HCT116 (cell line): ENCODE data around the gene ATP5F1D.

Experiments used
- CEBPB ChIP-seq: IDR thresholded peaks from 2 replicates; pipeline ENCODE4 v1.6.1; 2012; ENCODE audit warnings: low read depth
- EZH2 ChIP-seq: fragments of 200-600 bp; sonication (generic); IDR thresholded peaks from 2 replicates; pipeline ENCODE4 v1.6.1; 2017; ENCODE audit warnings: antibody characterized with exemption, mixed run types
- POLR2A ChIP-seq: IDR thresholded peaks from 2 replicates; pipeline ENCODE4 v1.7.0; 2011; ENCODE audit warnings: borderline replicate concordance; ENCODE audit not compliant: insufficient read depth, insufficient read length; ENCODE audit errors: extremely low read depth
- POLR2AphosphoS5 ChIP-seq: IDR thresholded peaks from 2 replicates; pipeline ENCODE4 v1.6.1; 2011; ENCODE audit warnings: mild to moderate bottlenecking, low read depth, low read length, moderate library complexity
- SIN3A ChIP-seq: IDR thresholded peaks from 2 replicates; pipeline ENCODE4 v1.6.1; 2012; ENCODE audit warnings: low read depth
- TCF7L2 ChIP-seq: IDR thresholded peaks from 2 replicates; pipeline ENCODE4 v1.7.0; 2011; ENCODE audit warnings: borderline replicate concordance, inconsistent platforms; ENCODE audit not compliant: insufficient read depth, insufficient read length; ENCODE audit errors: extremely low read depth
- YY1 ChIP-seq: IDR thresholded peaks from 2 replicates; pipeline ENCODE4 v1.6.1; 2011; ENCODE audit warnings: low read length, low read depth, moderate library complexity, mild to moderate bottlenecking; ENCODE audit not compliant: insufficient replicate concordance; ENCODE audit errors: extremely low read depth
- ZNF274 ChIP-seq: fragments of 200-500 bp; sonication (Bioruptor generic); IDR thresholded peaks from 2 replicates; pipeline ENCODE4 v1.6.1; 2014; ENCODE audit warnings: mild to moderate bottlenecking, low read depth, low read length, inconsistent platforms
- TF ChIP-seq, protein P1 (sequence below), 3 experiments: fragments of 200-600 bp in 1 of 3; sonication (generic) in 1 of 3; IDR thresholded peaks in 2 of 3; conservative IDR thresholded peaks in 1 of 3; 2 replicates each; pipeline ENCODE4 v1.5.1; 2012 to 2017; ENCODE audit warnings: low read depth in 2 of 3, low read length in 2 of 3, antibody characterized with exemption in 1 of 3, borderline replicate concordance in 1 of 3, control low read depth in 1 of 3, mild to moderate bottlenecking in 1 of 3, mixed read lengths in 1 of 3, mixed run types in 1 of 3, moderate library complexity in 1 of 3; ENCODE audit not compliant: insufficient read depth in 1 of 3
- TF ChIP-seq, protein P2 (sequence below): IDR thresholded peaks from 2 replicates; pipeline ENCODE4 v1.6.1; 2012; ENCODE audit warnings: low read depth

DNA sequence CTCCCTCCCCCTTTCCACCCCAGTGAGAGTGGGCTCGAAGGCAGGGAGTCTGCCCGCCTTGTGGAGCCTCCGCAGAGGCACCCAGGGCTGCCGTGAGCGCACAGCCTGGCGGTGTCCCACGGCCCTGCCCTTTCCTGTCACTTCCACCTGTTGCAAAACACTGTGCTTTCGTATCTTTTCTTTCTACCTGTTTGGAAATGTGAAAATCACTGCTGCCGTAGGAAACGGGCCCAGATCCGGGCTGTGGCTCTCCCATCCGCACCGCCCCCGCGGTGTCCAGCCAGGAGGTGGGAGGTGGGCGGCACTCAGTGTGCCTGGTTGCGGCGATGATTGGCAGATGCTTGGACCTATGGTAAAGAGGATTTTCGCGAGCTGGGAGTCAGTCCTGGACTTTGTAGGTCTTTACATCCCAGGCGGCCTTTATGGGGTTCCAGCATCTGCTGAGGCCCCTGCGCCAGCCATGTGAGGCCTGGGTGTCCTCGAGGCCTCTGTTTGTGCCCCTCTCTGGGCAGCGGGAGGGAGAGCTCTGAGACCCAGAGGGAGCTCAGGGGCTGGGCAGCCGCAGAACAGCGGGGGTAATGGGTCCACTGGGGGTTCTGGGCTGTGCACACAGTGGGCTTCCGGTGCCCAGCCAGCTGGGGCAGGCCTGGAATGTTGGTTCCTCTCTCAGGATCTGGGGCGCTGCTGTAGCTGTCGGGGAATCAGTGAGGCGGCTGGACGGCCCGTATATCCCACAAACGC is 29.9 kb upstream of the ATP5F1D start:
- TF ChIP-seq TCF7L2 = no peak
- TF ChIP-seq SIN3A = no peak
- no peak for TF ChIP-seq POLR2A
- TF ChIP-seq CEBPB = no peak
- TF ChIP-seq, protein P1, sequence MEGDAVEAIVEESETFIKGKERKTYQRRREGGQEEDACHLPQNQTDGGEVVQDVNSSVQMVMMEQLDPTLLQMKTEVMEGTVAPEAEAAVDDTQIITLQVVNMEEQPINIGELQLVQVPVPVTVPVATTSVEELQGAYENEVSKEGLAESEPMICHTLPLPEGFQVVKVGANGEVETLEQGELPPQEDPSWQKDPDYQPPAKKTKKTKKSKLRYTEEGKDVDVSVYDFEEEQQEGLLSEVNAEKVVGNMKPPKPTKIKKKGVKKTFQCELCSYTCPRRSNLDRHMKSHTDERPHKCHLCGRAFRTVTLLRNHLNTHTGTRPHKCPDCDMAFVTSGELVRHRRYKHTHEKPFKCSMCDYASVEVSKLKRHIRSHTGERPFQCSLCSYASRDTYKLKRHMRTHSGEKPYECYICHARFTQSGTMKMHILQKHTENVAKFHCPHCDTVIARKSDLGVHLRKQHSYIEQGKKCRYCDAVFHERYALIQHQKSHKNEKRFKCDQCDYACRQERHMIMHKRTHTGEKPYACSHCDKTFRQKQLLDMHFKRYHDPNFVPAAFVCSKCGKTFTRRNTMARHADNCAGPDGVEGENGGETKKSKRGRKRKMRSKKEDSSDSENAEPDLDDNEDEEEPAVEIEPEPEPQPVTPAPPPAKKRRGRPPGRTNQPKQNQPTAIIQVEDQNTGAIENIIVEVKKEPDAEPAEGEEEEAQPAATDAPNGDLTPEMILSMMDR (IDR thresholded peaks at IDR 0.05 in 2 of 3, conservative IDR thresholded peaks at IDR 0.05 in 1 of 3; ENCODE audit: borderline replicate concordance in 1 of 3, insufficient read depth in 1 of 3, low read depth in 2 of 3, low read length in 2 of 3) = no peak
- TF ChIP-seq POLR2AphosphoS5 = no peak
- TF ChIP-seq, protein P2, sequence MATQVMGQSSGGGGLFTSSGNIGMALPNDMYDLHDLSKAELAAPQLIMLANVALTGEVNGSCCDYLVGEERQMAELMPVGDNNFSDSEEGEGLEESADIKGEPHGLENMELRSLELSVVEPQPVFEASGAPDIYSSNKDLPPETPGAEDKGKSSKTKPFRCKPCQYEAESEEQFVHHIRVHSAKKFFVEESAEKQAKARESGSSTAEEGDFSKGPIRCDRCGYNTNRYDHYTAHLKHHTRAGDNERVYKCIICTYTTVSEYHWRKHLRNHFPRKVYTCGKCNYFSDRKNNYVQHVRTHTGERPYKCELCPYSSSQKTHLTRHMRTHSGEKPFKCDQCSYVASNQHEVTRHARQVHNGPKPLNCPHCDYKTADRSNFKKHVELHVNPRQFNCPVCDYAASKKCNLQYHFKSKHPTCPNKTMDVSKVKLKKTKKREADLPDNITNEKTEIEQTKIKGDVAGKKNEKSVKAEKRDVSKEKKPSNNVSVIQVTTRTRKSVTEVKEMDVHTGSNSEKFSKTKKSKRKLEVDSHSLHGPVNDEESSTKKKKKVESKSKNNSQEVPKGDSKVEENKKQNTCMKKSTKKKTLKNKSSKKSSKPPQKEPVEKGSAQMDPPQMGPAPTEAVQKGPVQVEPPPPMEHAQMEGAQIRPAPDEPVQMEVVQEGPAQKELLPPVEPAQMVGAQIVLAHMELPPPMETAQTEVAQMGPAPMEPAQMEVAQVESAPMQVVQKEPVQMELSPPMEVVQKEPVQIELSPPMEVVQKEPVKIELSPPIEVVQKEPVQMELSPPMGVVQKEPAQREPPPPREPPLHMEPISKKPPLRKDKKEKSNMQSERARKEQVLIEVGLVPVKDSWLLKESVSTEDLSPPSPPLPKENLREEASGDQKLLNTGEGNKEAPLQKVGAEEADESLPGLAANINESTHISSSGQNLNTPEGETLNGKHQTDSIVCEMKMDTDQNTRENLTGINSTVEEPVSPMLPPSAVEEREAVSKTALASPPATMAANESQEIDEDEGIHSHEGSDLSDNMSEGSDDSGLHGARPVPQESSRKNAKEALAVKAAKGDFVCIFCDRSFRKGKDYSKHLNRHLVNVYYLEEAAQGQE = no peak
- TF ChIP-seq EZH2 = no peak
- no peak for TF ChIP-seq ZNF274
- TF ChIP-seq YY1 = no peak
